SU-DHL-6 (cell line): ENCODE measurements around the gene TENT5C.

Experiments
- H2AFZ ChIP-seq: fragments of 200-600 bp; sonication (generic); 2 replicates; pipeline ENCODE4 v1.6.1; 2014; ENCODE audit warnings: low read depth, mild to moderate bottlenecking, moderate library complexity, mixed read lengths, antibody characterized with exemption, low read length; ENCODE audit not compliant: severe bottlenecking
- H3F3A ChIP-seq: fragments of 200-600 bp; shearing (Covaris generic); 2 replicates; pipeline ENCODE4 v1.6.0; 2016; ENCODE audit warnings: antibody characterized with exemption, mild to moderate bottlenecking; ENCODE audit not compliant: insufficient read depth
- H3K27ac ChIP-seq: fragments of 200-600 bp; sonication (generic); 2 replicates; pipeline ENCODE4 v1.5.1; 2016; ENCODE audit warnings: low read depth, mild to moderate bottlenecking, low read length, moderate library complexity, mixed read lengths
- H3K27me3 ChIP-seq: fragments of 200-600 bp; sonication (generic), shearing (Covaris generic); 2 replicates; pipeline ENCODE4 v1.6.0; 2014; ENCODE audit warnings: mild to moderate bottlenecking, low read length
- H3K36me3 ChIP-seq: fragments of 200-600 bp; sonication (generic); 2 replicates; pipeline ENCODE4 v1.6.1; 2014; ENCODE audit warnings: mild to moderate bottlenecking, low read length, mixed read lengths
- H3K4me2 ChIP-seq: fragments of 300-600, 200-600 bp; shearing (Covaris generic), sonication (generic); 2 replicates; pipeline ENCODE4 v1.6.0; 2014; ENCODE audit warnings: low read length, low read depth, mild to moderate bottlenecking; ENCODE audit not compliant: poor library complexity, severe bottlenecking
- H3K4me3 ChIP-seq: fragments of 200-600 bp; sonication (generic); 2 replicates; pipeline ENCODE4 v1.5.1; 2014; ENCODE audit warnings: antibody characterized with exemption, low read length, mild to moderate bottlenecking, mixed read lengths; ENCODE audit not compliant: insufficient read depth, poor library complexity, severe bottlenecking
- H3K79me2 ChIP-seq: fragments of 200-600 bp; sonication (generic); 2 replicates; pipeline ENCODE4 v1.6.1; 2014; ENCODE audit warnings: mild to moderate bottlenecking, low read length, moderate library complexity; ENCODE audit not compliant: insufficient read depth
- H3K9ac ChIP-seq: fragments of 200-600 bp; sonication (generic); 2 replicates; pipeline ENCODE4 v1.7.0; 2014; ENCODE audit warnings: mild to moderate bottlenecking, low read length
- H3K9me2 ChIP-seq: fragments of 200-600 bp; sonication (generic); replicated peaks from 2 replicates; pipeline ENCODE4 v1.6.1; 2014; ENCODE audit warnings: low read length; ENCODE audit not compliant: insufficient read depth
- H3K9me3 ChIP-seq: fragments of 200-600 bp; sonication (generic); 2 replicates; pipeline ENCODE4 v1.6.1; 2014; ENCODE audit warnings: low read length, mixed read lengths; ENCODE audit not compliant: insufficient read depth
- H4K20me1 ChIP-seq: fragments of 200-600 bp; sonication (generic); 2 replicates; pipeline ENCODE4 v1.6.1; 2014; ENCODE audit warnings: low read depth, mild to moderate bottlenecking, antibody characterized with exemption, low read length, moderate library complexity, mixed read lengths
- EZH2phosphoT487 ChIP-seq: fragments of 200-600 bp; sonication (generic), shearing (Covaris generic); conservative IDR thresholded peaks from 2 replicates; pipeline ENCODE4 v1.6.1; 2018; ENCODE audit warnings: mild to moderate bottlenecking, antibody characterized with exemption, low read length, moderate library complexity, mixed read lengths
- TF ChIP-seq, protein P1 (sequence below): fragments of 200-600 bp; sonication (generic); IDR thresholded peaks from one replicate; pipeline ENCODE4 v1.5.1; 2017; ENCODE audit warnings: antibody characterized with exemption, mild to moderate bottlenecking, low read length, moderate library complexity; ENCODE audit not compliant: insufficient read depth, poor library complexity, severe bottlenecking

TENT5C gene

DNA sequence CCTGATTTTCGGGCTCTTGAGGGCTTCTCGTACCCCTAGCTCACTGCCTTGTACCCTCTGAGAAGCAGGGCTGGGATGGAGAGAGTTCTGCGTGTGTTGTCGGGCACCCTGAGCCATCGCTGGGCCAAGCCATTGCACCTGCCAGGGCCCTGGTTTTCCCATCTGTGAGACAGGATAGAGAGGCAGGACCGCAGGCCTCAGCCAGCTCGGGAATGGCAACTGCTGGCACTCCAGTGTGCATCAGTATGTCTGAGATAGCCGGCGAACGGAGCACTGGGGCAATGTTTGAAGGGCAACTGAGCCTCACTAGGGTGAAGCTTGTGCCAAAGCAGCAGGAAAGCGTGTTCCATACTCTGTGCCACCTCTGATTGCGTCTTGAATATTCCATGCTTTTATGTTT lies 66.9 kb downstream of the TENT5C start:
- Histone ChIP-seq H3K27me3 (no peaks in the 10 kb centered on the region), H3K36me3 (no peaks in the 10 kb centered on the region), H3K4me2 (no peak overlapping the region), H3K9me3 (no peaks in the 10 kb centered on the region), H3K27ac (no peak overlapping the region), H3K9me2 (no peaks in the 10 kb centered on the region), H3K9ac (no peak overlapping the region), H2AFZ (no peak overlapping the region), H3K4me3 (no peak overlapping the region), H3K79me2 (no peaks in the 10 kb centered on the region), H3F3A (no peaks in the 10 kb centered on the region), H4K20me1 (no peaks in the 10 kb centered on the region)
- TF ChIP-seq EZH2phosphoT487, result no peak
- TF ChIP-seq, protein P1, sequence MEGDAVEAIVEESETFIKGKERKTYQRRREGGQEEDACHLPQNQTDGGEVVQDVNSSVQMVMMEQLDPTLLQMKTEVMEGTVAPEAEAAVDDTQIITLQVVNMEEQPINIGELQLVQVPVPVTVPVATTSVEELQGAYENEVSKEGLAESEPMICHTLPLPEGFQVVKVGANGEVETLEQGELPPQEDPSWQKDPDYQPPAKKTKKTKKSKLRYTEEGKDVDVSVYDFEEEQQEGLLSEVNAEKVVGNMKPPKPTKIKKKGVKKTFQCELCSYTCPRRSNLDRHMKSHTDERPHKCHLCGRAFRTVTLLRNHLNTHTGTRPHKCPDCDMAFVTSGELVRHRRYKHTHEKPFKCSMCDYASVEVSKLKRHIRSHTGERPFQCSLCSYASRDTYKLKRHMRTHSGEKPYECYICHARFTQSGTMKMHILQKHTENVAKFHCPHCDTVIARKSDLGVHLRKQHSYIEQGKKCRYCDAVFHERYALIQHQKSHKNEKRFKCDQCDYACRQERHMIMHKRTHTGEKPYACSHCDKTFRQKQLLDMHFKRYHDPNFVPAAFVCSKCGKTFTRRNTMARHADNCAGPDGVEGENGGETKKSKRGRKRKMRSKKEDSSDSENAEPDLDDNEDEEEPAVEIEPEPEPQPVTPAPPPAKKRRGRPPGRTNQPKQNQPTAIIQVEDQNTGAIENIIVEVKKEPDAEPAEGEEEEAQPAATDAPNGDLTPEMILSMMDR, result no peak

DNA sequence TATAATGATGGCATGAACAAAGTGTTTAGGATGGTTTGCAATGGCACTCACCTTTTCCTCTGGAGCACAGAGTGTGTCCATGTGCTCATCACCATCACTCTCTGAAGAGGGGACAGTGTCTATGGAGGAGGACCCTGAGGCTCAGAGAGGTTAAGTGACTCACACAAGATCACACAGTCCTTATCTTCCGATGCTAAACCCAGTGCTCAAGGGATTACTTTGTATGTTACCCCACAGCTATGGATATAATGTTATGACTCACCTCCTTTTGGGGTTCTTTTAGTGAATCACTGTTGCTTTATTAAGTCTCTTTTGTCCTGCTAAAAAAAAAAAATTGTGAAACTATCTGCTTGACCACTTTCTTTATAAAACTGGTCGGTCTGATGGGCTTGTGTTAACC lies 67.6 kb downstream of the TENT5C start:
- Histone ChIP-seq H3K27ac (no peak overlapping the region), H3K9me3 (no peaks in the 10 kb centered on the region), H3K36me3 (no peaks in the 10 kb centered on the region), H3K4me3 (no peak overlapping the region), H3K9me2 (no peaks in the 10 kb centered on the region), H2AFZ (no peak overlapping the region), H3K9ac (no peak overlapping the region), H3F3A (no peaks in the 10 kb centered on the region), H3K79me2 (no peaks in the 10 kb centered on the region), H3K4me2 (no peak overlapping the region), H4K20me1 (no peaks in the 10 kb centered on the region), H3K27me3 (no peaks in the 10 kb centered on the region)
- no peak for TF ChIP-seq EZH2phosphoT487
- TF ChIP-seq, protein P1, result no peak

DNA sequence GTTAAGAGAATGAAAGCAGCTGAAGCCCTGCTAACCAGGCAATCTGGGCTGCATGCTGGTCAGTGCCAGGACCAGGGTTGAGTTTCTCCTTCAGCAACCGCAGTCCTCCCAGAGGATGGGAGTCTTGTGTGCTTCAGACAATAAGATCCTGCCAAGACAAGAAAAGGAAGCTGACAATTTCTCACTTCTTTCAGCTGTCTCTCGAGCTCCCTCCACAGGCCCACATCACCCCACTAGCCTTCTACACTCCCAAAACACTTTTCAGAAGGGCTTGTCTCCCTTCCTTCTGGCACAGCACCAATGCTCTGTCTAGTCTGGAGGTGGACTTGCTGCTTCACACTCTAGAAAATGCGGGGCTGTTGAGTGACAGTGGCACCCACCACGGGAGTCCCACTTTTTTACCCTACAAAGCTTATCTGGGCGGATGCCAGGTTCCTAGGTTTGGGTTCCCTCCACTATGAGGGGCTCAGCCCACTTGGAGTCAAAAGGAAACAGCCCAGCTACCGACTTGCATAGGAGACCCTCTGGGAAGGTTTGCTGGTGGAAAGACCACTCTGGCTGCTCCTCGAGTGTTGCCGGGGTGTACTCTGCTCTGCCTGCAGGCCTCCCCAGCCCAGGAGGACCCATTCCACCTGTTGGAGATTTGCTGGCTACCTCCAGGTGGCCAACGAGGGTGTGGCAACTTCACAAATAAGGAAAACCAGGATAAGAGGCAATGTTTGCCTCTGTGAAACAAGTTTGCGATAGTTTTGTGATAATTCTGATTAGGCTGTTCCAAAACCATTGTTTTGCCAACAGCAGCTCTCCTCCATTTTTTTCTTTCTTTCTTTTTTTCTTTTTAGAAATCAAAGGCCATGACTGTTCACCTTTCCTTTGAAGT lies 68.9 kb downstream of the TENT5C start:
- H3F3A ChIP-seq, result no peaks in the 10 kb centered on the region
- H3K79me2 ChIP-seq, result no peaks in the 10 kb centered on the region
- no peak overlapping the region for H3K9ac ChIP-seq
- no peak overlapping the region for H2AFZ ChIP-seq
- TF ChIP-seq, protein P1, result no peak
- no peak for TF ChIP-seq EZH2phosphoT487
- no peaks in the 10 kb centered on the region for H3K27me3 ChIP-seq
- H3K4me2 ChIP-seq, result no peak overlapping the region
- H3K27ac ChIP-seq, result no peak overlapping the region
- no peaks in the 10 kb centered on the region for H3K9me2 ChIP-seq
- H4K20me1 ChIP-seq, result no peaks in the 10 kb centered on the region
- H3K36me3 ChIP-seq, result no peaks in the 10 kb centered on the region
- no peak overlapping the region for H3K4me3 ChIP-seq
- H3K9me3 ChIP-seq, result no peaks in the 10 kb centered on the region
